GM12892 (cell line): Measurements from ENCODE around the gene RSPH1.

Experiments used
- POLR2A ChIP-seq: IDR thresholded peaks from 2 replicates; pipeline ENCODE4 v1.6.1; 2011; ENCODE audit warnings: low read depth, low read length, control low read depth
- POLR2AphosphoS5 ChIP-seq: IDR thresholded peaks from 2 replicates; pipeline ENCODE4 v1.6.1; 2011; ENCODE audit warnings: low read depth, low read length, control low read depth

GRCh38 chr21:42484966-42485365, 11.1 kb downstream of the RSPH1 start:
- TF ChIP-seq POLR2A (no peak), POLR2AphosphoS5 (no peak)
